HG03064 (cell line): ENCODE measurements around the gene NBAS.

Source experiments
- ATAC-seq: cut with Tn5 transposase; IDR thresholded peaks from one replicate; pipeline ENCODE4 v1.9.1; 2021; ENCODE audit warnings: low read depth; ENCODE audit not compliant: unreplicated experiment

The NBAS gene

DNA sequence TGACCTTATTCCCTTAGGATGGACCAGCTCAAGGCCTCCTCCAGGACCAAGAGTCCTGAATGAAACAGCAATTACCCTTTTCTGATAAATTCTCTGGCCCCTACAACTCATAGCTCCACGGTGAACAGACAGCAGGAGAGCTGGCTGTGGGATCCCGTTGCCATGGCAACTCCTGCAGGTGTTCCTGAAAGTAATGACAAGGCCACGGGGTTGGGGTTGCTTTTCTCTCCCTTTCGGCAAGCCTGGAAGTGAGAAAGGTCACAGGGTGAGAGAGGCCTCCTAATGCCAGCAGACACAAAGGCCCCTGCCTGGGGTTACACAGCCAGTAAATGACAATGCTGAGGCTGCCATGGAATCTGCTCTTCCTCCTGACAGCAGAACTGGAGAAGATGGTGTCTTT is 403.0 kb downstream of the NBAS start:
- no peak for ATAC-seq

DNA sequence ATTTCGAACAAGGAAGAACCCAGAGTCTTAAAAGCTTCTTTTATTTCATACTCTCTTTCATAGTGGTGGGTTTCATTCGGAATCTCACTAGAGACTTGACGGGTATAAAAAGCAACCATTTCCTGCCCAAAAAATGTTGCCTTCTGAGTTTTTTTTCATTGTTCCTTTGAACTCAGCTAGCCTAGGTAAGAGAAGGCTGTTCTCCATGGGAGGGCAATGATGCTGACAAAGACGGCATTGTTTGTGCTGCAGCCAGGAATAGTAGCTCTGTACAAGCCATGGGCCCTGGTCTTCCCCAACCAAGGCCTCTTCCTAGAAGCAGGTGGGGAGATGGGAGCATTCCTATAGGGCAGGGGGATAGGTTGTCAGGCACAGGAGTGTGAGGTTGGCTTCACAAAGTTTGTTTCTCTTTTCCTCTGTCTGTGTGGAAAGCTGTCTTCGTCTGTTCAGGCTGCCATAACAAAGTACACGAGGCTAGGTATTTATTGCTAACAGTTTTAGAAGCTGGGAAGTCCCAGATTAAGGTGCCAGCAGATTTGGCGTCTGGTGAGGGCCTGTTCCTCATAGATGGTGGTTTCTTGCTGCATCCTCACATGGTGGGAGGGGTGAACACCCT is 405.1 kb downstream of the NBAS start:
- ATAC-seq: no peak

DNA sequence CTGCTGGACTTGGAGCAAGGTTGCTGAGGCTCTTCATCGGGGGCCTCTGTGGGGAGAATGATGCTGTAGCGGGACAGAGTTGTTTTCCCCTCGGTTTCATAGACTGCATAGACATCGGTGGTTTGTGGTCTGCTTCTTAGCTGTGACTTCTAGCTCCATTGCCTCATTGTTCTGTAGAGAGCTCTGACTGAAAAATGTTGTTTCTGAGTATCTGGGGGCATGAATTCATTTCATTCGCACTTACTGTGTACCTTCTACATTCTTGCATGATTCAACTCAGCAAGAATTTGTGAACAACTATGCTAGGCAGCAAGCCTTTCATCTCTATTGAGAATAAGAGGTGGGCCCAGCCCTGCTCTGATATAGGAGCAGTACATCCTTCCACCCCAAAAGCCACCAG is 406.8 kb downstream of the NBAS start:
- no peak for ATAC-seq

DNA sequence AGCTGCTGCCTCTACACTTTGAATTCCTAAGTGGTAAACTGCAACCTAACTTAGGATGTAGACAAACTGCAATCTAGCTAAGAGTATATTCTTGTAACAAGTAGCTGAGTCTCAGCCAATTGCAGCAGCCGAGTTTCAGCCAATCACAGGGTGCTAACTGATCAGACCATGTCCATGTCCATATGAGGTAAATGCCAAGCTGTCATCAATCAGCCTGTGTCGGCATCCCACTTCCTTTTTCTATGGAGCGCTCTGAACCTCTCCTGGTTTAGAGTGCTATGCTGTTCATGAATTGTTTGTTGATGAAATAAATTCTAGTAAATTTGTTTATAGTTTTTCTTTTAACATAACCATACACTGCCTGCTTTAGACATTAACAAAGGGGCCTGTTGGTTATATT is 408.8 kb downstream of the NBAS start:
- ATAC-seq: no peak

DNA sequence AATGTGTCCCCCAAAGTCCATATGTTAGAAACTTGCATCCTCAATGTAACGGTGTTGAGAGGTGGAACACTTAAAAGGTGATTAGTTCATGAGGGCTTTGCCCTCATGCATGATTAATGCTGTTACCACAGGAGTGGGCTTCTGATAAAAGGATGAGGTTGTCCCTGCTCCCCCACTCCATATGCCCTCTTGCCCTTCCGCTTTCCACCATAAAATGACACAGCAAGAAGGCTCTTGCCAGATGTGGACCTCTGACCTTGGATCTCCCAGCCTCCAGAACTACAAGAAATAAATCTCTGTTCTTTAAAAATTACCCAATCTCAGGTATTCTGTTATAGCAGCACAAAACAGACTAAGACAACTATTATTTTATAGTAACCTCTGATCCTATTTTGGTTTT is 412.1 kb downstream of the NBAS start:
- ATAC-seq: no peak

DNA sequence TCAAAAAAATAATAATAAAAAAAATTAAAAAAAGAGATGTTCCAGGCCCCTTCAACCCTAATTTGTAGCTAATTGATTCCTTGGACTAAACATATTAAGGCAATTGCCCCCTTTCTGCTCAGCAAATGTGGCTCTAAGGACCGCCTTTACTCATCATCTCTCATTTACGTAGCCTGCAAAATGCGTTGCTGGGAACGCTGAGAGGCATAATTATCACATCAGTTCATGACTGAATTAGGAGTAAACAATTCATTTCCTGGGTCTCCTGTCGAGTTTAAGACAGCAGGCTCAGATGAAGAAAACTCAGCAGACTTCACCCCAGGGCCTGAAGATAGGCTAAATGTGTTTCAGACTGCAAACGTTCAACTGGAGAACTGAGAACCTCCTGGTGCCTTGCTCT is 413.5 kb downstream of the NBAS start:
- ATAC-seq: no peak

DNA sequence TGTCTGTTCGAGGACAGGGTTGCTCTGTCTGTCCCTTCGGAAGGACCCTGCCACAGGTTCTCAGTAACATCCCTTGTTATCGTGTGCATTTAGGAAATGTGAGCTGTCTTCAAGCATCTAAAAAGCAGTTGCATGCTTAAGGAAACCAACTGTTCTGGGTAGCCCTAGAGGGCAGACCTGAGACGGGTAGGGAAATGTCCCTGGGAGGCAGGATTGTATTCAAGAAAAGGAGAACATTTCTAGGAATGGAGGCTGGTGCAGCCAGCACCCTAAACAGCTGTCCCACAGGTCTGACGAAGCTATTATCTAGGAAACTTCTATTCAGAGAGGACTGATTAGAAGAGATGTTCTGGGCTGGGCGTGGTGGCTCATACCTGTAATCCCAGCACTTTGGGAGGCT is 414.2 kb downstream of the NBAS start:
- ATAC-seq: no peak

DNA sequence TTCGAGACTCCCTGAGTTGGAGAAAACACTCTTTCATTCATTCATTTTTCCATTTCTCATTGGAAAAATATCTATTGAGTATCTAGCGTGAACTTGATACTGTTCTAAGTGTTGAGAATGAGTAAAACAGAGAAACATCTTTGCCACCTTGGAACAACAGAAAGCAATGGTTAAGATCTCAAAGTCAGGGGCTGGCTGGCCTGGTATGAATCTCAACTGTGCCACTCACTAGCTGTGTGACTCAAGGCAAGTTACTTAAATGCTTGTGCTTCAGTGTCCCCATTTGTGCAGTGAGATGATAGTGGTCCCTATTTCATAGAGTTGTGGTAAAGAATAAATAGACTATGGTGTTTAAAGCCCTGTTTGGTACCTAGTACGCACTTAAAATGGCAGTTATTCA is 415.2 kb downstream of the NBAS start:
- ATAC-seq: no peak

DNA sequence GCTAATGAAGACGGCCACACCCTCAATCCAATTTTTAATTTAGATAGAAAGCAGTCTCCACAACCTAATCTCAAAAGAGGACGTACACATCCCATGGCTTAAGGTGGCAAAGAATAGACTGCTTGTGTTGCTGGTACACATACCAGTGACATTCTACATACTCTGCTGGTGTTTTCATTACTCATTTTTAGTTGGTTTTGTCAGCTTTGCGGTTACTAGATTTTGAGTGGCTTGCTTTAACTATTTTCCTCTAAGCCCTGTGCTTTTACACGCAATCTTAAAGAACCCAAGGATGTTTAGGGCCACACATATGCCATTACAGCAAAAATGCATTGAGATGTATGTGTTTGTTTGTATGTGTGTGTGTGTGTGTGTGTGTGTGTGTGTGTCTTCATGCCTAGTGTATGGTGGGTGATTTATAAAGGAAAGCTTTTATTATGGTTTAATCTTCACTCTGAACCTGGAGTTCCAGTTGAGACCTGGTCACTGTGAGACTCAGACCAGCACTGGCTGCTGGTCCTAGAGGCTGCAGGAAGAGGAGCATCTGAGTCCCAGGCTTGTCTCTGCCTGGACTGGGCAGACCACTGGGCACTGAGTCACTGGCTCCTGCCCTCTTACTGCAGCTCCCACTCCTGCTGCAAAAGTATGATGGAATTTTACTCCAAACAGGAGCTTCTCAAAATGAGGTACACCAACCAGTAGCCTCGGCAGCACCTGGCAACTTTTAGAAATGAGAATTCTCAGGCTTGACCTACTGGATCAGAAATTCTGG is 415.9 kb downstream of the NBAS start:
- no peak for ATAC-seq

DNA sequence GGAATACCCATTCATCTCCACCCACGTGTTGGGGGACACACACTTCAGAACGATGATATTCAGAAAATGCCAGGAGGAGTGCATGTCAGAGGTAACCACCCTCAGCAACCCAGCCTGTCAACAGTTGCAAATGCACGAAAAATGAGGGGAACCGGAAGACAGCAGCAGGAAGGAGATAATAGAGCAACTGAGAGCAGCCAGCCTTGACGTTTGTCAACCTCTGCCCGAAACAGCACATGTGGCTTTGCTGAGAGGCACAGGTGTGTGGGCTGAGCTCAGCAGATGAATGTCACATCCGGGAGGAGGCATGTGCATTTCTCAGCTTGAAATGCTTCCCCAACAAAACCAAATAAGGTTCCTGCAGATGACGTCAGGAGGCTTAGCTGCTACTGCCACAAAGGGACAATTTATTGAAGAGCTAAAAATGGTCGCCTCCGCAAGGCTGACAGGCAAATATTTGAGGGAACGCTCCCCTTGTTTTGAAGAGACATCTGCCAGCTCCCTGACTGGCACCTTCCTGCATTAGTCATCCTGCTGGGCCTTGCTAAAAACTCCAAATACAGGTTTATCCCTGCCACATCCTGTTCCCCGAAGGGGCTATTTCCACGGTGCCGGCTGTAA is 419.0 kb downstream of the NBAS start:
- ATAC-seq: peak; percentile 100

DNA sequence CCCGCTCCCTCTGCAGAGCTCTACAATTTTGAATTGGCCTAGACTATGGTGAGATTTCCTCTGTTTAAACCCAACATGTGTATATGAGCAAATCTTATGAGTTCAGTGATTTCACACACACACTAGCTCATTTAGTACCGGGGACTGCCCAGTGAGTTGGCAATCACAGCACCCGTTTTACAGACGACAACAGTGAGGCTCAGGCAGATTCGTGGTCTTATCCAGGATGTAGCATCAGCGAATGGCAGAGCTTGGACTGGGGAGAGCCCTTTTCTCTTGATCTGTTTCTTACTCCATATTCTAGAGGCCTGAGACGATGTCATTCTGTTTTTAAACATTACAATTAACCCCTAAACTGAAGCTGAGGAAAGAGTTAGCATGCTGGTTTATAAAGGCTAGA is 419.9 kb downstream of the NBAS start:
- ATAC-seq: no peak

DNA sequence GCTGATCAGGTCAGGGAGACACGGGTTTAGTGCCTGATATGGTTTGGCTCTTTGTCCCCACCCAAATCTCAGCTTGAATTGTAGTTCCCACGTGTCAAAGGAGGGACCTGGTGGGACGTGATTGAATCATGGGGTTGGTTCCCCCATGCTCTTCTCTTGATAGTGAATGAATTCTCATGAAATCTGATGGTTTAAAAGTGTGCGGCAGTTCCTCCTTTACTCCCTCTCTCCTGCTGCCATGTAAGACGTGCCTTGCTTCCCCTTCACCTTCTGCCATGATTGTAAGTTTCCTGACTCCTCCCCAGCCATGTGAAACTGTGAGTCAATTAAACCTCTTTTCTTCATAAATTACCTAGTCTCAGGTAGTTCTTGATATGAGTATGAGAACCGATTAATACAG is 424.5 kb downstream of the NBAS start:
- no peak for ATAC-seq

DNA sequence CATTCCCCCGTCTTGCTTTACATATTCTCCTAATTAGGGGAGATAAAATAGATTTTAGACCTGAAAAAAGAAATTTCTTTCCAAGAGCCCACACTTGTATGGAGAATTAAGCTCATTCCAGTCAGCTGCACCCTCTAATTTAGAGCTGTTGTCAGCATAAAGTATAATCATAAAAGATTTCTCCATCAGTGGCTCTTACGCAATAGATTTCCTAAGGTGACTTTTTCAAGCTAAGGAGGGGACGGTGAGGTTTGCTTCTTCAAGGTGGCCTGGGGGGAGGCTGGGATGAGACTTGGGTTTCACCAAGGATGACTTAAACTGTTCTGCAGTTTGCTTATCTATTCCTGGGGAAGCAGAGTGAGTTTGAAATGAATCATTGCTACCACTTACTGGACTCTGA is 426.2 kb downstream of the NBAS start:
- no peak for ATAC-seq

DNA sequence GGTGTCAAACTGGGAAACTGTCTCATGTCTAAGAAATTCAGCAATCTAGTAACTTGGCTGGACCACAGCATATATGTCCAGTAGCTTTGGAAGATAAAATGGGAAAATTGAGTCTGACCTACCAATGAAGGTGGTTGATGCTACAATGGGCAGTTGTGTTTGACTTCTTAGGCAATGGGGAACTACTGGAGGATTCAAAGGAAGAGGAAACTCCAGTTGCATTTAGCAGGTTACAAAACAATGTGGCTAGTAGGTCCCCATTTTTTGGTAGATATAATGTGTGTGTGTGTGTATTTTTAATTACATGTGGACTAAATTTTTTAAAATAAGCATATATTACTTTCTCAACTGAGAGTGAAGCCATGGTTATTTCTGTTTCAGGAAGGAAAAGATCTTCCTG is 427.7 kb downstream of the NBAS start:
- ATAC-seq: no peak

DNA sequence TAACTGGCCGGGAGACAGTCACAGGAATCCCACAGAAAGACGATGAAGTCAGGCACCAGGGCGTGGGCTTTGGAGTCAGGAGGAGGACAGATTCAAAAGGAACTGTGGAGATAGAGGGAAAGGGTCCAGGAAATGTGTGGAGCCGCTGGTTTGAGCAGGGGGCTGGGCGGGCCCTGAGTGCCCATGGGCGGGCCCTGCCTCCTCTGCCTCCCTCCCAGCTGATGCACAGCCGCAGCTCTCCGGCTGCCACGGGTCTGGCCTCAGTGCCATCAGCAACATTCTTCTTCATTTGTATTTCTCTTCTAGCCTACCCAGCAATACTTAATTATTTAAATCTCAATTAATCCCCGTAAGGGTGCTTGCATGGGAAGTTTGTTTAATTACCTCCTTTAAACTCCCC is 432.3 kb downstream of the NBAS start:
- no peak for ATAC-seq

DNA sequence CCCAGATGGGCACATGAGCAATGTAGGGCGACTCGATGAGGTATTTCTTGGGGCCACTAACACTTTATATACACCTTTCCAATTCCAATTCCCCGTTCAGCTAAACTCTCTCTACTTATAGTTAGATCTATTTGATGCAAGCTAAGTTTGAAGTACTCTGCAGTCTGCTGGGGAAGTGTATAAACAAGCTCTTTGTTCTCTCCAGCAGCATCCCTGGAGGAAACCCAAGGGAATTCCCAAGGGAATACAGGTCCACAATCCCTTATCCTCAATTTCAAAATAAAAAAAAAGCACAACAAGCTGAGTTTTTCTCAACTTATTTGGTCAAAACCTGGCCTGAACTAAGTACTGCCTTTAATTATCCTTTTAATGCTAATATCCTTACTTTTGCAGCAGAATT is 433.3 kb downstream of the NBAS start:
- ATAC-seq: no peak

DNA sequence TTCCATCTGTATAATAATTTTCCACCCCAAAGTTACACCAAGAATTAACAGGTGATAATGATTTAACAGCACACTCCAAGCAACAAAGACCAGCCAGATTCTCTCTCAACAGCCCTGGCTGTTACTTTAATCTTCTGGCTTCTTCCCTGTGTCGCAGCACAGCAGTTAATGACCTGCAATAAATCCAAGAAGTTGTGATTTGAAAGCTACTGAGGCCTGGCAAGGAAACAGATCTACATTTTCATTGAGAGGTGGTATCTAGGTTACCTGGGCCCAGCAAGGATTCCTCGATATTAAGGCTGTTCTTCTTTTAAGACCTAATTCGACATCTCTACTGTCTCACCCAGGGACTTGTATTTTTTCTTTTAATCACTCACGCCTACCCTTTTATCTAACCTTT is 433.8 kb downstream of the NBAS start:
- no peak for ATAC-seq

DNA sequence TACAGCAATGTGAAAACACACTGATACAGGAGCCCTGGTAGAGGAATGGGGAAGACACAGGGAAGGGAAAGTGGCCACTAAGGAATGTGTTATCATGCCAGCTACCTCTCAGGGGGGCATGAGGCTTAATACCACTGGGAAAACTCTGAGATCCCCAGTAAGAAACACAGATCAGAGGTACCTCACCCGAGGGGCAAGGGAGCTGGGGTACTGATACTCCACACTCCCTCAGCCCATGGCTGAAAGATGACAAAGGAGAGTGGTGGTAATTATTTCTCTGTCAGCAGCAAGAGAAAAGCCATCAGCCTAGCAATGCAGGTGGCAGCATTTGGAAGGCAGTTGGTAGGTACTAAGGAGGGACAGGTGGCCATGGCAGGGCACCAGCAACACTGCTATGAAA is 434.8 kb downstream of the NBAS start:
- ATAC-seq: no peak

DNA sequence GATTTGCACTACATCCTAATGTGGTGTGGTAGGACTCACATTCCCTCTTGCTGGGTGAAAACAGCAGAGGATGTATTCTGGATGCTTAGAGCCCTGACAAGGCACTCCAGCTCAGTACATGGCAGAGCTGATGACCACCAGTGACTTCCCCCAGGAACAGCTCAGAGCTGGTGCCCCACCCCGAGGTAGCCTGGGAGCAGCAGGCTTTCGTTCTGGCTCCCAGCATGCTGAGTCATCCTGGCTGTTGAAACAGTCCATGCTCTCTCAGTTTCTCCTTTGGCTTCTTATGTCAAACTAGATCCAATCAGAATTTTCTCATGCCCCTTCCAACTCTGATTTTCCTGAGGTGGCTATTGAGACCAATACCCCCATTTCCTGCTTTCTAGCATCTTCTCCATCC is 438.2 kb downstream of the NBAS start:
- no peak for ATAC-seq

DNA sequence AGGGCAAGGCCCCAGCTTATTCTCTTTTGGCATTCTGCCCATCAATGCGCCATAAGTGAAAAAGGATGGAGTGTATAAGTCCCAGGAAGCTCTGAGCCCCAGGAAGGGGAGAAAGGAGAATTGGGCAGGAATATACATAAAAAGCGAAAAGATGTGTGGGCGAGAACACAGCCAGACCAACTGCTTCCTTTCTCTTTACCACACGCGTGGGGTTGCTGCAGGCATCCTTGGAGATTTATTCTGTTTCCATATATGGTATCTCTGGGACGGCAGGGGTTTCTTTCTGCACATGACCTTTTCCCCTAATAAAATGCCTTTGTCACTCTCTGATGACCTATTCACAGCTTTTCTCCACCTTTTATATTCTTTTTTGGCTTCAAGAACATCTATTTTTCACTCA is 440.5 kb downstream of the NBAS start:
- ATAC-seq: no peak

DNA sequence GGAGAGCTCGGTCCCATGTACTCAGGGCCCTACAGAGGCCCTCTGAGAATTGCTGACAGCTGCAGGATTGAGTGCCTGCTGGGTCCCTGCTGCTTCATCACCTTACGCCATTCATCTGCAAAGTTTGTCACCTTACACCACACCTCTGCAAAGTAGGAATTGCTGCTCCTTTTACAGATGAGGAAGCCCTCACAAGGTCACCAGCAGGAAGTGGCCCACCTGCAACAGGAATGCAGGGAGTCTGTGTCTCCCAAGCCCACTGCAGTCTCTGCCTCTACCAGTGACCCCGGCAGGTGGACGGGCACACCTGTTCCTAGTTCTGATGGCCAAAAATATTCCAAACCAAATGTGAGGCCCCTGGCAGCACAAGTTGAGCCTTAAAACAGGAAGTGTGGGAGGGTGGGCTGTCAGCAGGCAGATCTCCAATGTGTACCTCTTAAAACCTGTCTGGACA is 441.4 kb downstream of the NBAS start:
- ATAC-seq: no peak

DNA sequence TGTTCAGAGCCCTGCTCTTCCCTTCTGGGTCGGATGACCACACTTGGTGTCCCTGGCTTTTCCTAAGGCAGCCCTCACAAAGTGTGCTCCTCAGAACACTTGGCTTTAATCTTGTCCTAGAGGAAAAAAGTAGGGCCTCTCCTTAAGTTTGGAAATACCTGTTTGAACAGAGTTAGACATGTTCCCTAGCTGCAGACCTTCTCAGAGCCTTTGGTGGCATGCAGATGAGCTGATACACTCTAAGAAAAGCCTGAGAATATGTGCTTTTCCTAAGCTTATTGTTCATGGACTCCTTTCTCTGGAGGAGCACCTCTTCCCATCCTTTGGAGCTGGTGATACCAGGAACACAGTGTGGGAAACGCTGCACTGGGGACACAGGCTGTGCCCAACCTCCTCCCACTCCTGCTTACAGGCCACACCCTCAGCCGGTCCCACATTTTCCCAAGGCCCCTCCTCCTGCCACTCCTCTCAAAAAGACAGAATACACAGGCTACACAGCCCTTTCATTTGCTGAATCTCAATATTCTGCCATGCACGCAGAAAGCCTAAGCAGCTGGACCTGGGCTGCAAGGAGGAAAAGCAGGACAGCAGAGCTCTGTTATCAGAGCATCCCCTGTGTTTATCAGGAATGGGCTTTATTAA is 443.6 kb downstream of the NBAS start:
- no peak for ATAC-seq
